Mucosa of gallbladder (tissue), 1 donor: ENCODE data around the gene ZNF678. TPM values are rescaled to one million over a fixed set of nuclear protein-coding genes. Genes with fewer than 3 reads are reported as not detected.
"Not testable (repeated sequence)": the region's sequence is repeated elsewhere in the genome, so short reads cannot be mapped to it uniquely, and the experiment has no call there.

Source experiments
- DNase-seq: peaks from one replicate; pipeline ENCODE4 v3.0.0-alpha.2; 2020; ENCODE audit warnings: low spot score
- total RNA-seq: library from RNA; stranded (reverse); gene quantifications from one replicate; pipeline ENCODE4 v1.2.1, GENCODE V29; 2021
- donor health status: DM: no; HTN: no; CAD: no.

Gene ZNF678
- total RNA-seq, 1 donor from 2014 or later, result 10.8 TPM

GRCh38 chr1:227551881-227552280 is 11.5 kb upstream of the ZNF678 start:
- not testable (repeated sequence) for DNase-seq

GRCh38 chr1:227556288-227556687 is 7.1 kb upstream of the ZNF678 start:
- DNase-seq, result no peak

- no peak for DNase-seq
Observed at GRCh38 chr1:227557962-227558725, 5.2 kb upstream of the ZNF678 start.

GRCh38 chr1:227558732-227559262 is 4.6 kb upstream of the ZNF678 start:
- DNase-seq, result no peak

DNA sequence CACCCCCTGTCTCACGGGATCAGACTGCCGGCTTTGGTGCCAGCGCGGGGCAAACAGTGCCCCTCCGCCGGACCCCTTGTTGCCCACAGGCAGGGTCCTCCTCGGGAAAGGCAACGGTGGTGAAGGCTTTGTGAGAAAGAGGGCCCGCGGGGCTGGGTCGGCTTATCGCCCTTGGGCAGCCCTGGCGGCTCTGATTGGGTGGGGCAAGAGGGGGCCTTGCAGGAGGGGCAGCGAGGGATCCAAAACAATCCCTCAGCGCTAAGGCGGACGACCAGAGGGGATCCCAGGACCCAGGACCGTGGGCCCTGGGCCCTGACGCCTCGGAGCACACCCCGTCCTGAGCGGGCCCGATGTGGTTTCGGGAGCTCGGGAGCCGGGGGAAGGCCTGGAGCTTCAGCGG is 3.9 kb upstream of the ZNF678 start:
- DNase-seq, result no peak

DNA sequence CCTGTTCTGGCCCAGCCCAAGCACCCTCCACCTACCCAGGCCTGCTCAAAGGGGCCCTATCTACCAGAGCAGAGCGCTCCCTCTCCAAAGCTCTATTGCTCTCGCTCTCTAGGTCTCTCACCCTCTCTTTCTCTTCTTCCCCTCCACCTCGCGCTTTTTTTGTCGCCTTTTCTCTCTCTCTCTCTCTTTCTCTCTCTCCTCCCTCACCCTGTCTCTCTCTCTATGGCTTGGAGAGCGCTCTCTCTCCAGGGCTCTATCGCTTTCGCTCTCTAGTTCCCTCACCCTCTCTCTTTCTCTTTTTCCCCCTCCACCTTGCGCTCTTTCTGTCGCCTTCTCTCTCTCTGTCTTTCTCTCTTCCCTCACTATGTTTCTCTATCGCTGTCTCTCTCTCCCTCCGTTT is 3.4 kb upstream of the ZNF678 start:
- DNase-seq, result no peak

DNA sequence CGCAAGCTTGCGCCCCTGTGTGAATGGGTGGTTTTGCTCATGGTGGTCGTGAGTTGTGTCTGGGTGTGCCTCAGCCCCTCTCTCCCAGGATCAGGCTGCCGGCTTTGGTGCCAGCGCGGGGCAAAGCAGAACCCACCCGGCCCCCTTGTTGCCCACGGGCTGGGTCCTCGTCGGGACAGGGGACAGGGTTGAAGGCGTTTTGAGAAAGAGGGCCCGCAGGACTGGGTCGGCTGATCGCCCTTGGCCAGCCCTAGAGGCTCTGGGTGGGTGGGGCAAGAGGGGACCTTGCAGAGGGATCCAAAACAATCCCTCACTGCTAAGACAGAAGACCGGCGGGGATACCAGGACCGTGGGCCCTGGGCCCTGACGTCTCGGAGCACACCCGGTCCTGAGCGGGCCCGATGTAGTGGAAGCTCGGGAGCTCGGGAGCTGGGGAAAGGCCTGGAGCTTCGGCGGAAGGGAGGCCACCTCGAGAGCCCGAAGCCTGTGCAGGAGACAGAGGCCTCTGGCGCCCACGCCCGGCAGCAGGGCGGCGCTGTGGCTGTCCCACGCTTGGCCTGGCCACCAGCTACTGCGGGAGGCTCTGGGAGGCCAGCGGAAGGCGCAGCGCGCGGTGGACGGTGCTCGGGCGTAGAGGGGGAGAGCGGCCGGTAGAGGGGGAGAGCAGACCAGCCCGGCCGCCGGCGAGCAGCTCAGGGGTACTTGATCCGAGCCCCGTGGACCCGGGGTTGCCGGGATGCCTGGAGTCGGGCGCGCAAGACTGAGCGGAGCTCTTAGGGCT is 2.8 kb upstream of the ZNF678 start:
- no peak for DNase-seq

GRCh38 chr1:227561241-227561907 is 2.0 kb upstream of the ZNF678 start:
- no peak for DNase-seq

- DNase-seq, result no peak
Observed at GRCh38 chr1:227562037-227562436, 1.3 kb upstream of the ZNF678 start.

DNA sequence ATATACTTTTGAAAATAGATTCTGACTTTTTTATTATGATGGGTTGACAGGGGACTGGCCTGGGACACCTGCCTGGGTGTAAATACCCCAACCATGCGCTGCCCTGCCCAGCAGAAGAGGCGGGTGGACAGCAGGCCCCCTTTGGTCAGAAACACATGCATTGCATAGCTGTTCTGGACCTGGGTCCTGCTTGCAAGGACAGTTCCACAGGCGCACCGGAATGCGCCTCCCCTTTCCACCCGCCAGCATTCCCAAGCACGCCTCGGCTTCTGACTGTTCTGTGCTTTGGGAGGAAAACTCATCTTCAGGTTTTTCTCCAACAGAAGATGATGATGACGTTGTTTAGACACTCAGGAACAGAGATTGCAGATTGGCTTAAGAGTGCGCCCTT is 428 bp upstream of the ZNF678 start:
- no peak for DNase-seq

GRCh38 chr1:227567256-227567655 is 3.9 kb downstream of the ZNF678 start:
- no peak for DNase-seq

DNA sequence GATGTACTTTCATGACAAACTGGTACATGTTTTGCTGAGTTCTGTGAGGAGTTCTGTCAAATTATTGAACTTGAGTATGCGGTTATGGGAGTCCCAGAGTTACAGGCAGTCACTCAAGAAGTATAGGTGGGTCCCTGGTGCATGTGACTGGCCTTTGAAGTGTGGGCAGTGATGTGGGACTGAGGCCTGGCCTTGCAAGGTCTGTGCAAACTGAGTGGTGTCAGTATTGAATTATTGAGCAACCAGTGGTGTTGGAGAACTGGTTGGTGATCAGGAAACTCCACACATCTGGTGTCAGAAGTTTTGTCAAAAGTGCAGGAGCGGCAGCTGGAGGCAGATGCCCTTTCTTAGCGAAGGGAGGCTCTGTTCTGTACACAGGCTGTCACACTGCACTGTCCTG is 5.2 kb downstream of the ZNF678 start:
- no peak for DNase-seq

DNA sequence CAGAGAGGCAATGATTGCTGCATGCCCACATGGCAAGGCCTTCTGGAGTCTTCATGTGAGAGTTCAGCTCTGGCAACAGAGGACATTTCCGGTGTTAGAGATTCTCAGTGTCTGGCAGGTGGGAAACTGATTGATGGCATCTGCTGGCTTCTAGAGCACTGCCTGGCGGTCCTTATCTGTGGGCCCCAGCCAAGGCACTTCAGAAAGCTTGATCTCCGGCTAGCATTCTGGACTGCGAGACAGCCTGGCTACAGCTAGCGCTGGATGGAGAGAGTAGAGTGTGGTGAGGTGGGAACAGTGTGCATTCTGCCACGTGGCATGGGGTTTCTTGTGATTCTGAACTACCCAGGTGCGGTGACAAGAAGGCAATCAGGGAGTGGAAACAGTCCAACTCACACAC is 9.4 kb downstream of the ZNF678 start:
- DNase-seq, result no peak

- no peak for DNase-seq
Observed at GRCh38 chr1:227574926-227575325, 11.6 kb downstream of the ZNF678 start.

DNA sequence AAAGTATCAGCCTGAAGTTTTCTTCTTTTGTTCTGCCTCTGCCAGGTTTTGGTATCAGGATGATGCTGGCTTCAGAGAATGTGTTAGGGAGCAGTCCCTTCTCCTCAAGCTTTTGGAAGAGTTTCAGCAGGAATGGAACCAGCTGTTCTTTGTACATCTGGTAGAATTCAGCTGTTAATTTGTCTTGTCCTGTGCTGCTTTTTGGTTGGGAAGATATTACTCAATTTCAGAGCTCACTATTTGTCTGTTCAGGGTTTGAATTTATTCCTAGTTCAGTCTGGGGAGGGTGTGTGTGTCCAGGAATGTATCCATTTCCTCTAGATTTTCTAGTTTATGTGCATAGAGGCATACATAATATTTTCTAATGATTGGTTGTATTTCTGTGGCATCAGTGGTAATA is 12.8 kb downstream of the ZNF678 start:
- DNase-seq, result no peak

DNA sequence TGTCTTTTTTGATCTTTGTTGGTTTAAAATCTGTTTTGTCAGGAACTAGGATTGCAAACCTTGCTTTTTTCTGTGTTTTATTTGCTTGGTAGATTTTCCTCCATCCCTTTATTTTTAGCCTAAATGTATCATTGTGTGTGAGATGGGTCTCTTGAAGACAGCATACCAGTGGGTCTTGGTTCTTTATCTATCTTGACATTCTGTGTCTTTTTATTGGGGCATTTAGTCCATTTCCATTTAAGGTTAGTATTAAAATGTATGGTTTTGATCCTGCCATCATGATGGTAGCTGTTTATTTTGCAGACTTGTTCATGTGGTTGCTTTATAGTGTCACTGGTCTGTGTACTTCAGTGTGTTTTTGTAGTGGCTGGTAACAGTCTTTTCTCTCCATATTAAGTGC is 14.1 kb downstream of the ZNF678 start:
- DNase-seq, result no peak

GRCh38 chr1:227583354-227583753 is 20.0 kb downstream of the ZNF678 start:
- no peak for DNase-seq

- DNase-seq, result no peak
Observed at GRCh38 chr1:227586733-227587132, 23.4 kb downstream of the ZNF678 start.

DNA sequence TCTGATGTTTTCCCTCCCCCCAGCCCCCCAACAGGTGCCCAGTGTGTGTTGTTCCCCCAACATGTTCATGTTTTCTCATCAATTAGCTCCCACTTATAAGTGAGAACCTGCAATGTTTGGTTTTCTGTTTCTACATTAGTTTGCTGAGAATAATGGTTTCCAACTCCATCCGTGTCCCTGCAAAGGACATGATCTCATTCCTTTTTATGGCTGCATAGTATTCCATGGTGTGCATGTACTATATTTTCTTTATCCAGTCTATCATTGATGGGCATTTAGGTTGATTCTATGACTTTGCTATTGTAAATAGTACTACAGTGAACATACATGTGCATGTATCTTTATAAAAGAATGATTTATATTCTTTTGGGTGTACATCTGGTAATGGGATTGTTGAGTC is 24.6 kb downstream of the ZNF678 start:
- no peak for DNase-seq

DNA sequence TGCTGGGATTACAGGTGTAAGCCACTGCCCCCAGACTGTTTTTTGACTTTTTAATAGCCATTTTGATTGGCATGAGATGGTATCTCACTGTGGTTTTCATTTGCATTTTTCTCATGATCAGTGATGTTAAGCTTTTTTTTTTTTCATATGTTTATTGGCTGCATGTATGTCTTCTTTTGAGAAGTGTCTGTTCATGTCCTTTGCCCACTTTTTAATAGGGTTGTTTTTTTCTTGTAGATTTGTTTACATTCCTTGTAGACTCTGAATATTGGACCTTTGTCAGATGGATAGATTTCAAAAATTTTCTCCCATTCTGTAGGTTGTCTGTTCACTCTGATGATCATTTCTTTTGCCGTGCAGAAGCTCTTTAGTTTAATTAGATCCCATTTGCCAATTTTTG is 25.4 kb downstream of the ZNF678 start:
- DNase-seq, result not testable (repeated sequence)

DNA sequence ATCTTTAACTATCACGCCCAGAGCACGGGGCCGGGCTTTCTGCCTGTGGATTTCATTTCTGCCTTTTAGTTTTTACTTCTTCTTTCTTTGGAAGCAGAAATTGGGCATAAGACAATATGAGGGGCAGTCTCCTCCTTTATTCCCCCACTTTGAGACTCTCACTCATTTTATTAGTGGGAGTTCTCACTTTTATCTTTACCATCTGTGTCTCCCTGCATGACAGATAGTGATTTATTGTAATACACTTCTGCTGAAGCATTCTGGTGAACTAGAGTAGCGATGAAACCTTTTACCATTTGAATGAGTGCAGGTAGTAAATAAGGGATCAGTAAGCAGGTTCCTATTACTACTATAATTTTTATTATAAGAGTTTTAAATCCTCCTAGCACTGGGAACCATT is 26.4 kb downstream of the ZNF678 start:
- DNase-seq, result not testable (repeated sequence)

- DNase-seq, result not testable (repeated sequence)
Observed at GRCh38 chr1:227596222-227596621, 32.9 kb downstream of the ZNF678 start.
